ENCODE results near the gene ZNF18. TPM values are rescaled to one million over a fixed set of nuclear protein-coding genes. Genes with fewer than 3 reads are reported as not detected.

ZNF18 gene
- total and polyA plus RNA-seq, 2 of the 13 experiments (the other 11 are each of a cell fraction or from before 2014, with no cell fraction given): 2.4 to 5.4 TPM

GRCh38 chr17:11986179-11986941 lies 10.9 kb downstream of the ZNF18 start (continued):
- 0 out of 2 replicates have a peak, but pooled peaks have one; percentile 37 for TF ChIP-seq TCF7L2 (IDR thresholded peaks at IDR 0.05; ENCODE audit: low read depth, low read length)
- TF ChIP-seq ZBTB2 (CRISPR knock-in tag; IDR thresholded peaks at IDR 0.05; ENCODE audit: low read depth): no peak
- TF ChIP-seq SALL1 (CRISPR knock-in tag; IDR thresholded peaks at IDR 0.05): peak; percentile 51; the same call in 1 of the 2 replicates
- 0 out of 2 replicates have a peak, but pooled peaks have one; percentile 34 for TF ChIP-seq ZBTB20 (CRISPR knock-in tag; IDR thresholded peaks at IDR 0.05; ENCODE audit: borderline replicate concordance, low read depth)
- TF ChIP-seq FOXA3 (CRISPR knock-in tag; IDR thresholded peaks at IDR 0.05): peak; percentile 39; the same call in 1 of the 2 replicates
- TF ChIP-seq MAFF (IDR thresholded peaks at IDR 0.05; ENCODE audit: low read depth, low read length): peak; percentile 13; the same call in 1 of the 2 replicates
- no peak for TF ChIP-seq FOXA1 (IDR thresholded peaks at IDR 0.05)
- peak; percentile 43; the same call in 1 of the 2 replicates for TF ChIP-seq FOXA1 (CRISPR knock-in tag; IDR thresholded peaks at IDR 0.05)
- no peak for TF ChIP-seq TFDP2 (CRISPR knock-in tag; IDR thresholded peaks at IDR 0.05)
- TF ChIP-seq SMAD3 (CRISPR knock-in tag; IDR thresholded peaks at IDR 0.05): 0 out of 2 replicates have a peak, but pooled peaks have one; percentile 36
- no peak for TF ChIP-seq GPN1 (CRISPR knock-in tag; IDR thresholded peaks at IDR 0.05; ENCODE audit: borderline replicate concordance)
- no peak for TF ChIP-seq ZFP1 (CRISPR knock-in tag; IDR thresholded peaks at IDR 0.05)
- TF ChIP-seq NFYC (CRISPR knock-in tag; IDR thresholded peaks at IDR 0.05): no peak
- TF ChIP-seq DBP (CRISPR knock-in tag; IDR thresholded peaks at IDR 0.05; ENCODE audit: not compliant biosample characterization): no peak
- no peak for TF ChIP-seq PHF8 (CRISPR knock-in tag; IDR thresholded peaks at IDR 0.05)
- TF ChIP-seq MIXL1 (CRISPR knock-in tag; IDR thresholded peaks at IDR 0.05): 0 out of 2 replicates have a peak, but pooled peaks have one; percentile 31
- no peak for TF ChIP-seq MTA1 (CRISPR knock-in tag; IDR thresholded peaks at IDR 0.05; ENCODE audit: borderline replicate concordance)
- no peak for TF ChIP-seq ZNF225 (CRISPR knock-in tag; IDR thresholded peaks at IDR 0.05)
- TF ChIP-seq PAXIP1 (CRISPR knock-in tag; conservative IDR thresholded peaks at IDR 0.05): peak; percentile 67
- TF ChIP-seq MED1 (CRISPR knock-in tag; IDR thresholded peaks at IDR 0.05): 0 out of 2 replicates have a peak, but pooled peaks have one; percentile 11
- no peak for TF ChIP-seq MEIS2 (CRISPR knock-in tag; IDR thresholded peaks at IDR 0.05)
- no peak for TF ChIP-seq SP5 (CRISPR knock-in tag; IDR thresholded peaks at IDR 0.05; ENCODE audit: borderline replicate concordance, low read depth)
- no peak for TF ChIP-seq ELK4 (CRISPR knock-in tag; IDR thresholded peaks at IDR 0.05; ENCODE audit: borderline replicate concordance)

Data from HepG2 (cell line).